Stimulated activated effector memory CD8-positive, alpha-beta T cell treated with anti-CD3 and anti-CD28 coated beads, Interleukin-12 subunit alpha, Interleukin-12 subunit beta, amount 100 ng/mL, for 72 hours (primary cell): ENCODE data around the gene SESTD1.
"Not testable (repeated sequence)": the region's sequence is repeated elsewhere in the genome, so short reads cannot be mapped to it uniquely, and the experiment has no call there.

Experiments used
- ATAC-seq: fragments of 150-1000 bp; cut with Tn5 transposase; 2 replicates; pipeline ENCODE4 v1.10.0; 2021
- DNase-seq, 2 donors: peaks; one replicate each; pipeline ENCODE4 v3.0.0; 2021 to 2022; ENCODE audit warnings: low spot score in 2 of 2
- H3K27ac Mint-ChIP-seq: one replicate; pipeline ENCODE4 v1.8.0; 2022; ENCODE audit warnings: mild to moderate bottlenecking, mixed read lengths
- H3K36me3 Mint-ChIP-seq: one replicate; pipeline ENCODE4 v1.8.0; 2022; ENCODE audit warnings: mild to moderate bottlenecking, mixed read lengths
- H3K4me1 Mint-ChIP-seq: one replicate; pipeline ENCODE4 v1.8.0; 2022; ENCODE audit warnings: mixed read lengths
- H3K4me3 Mint-ChIP-seq: one replicate; pipeline ENCODE4 v1.8.0; 2022; ENCODE audit warnings: mild to moderate bottlenecking, mixed read lengths
- H3K9me3 Mint-ChIP-seq: one replicate; pipeline ENCODE4 v1.8.0; 2022; ENCODE audit warnings: mixed read lengths

SESTD1 gene

DNA sequence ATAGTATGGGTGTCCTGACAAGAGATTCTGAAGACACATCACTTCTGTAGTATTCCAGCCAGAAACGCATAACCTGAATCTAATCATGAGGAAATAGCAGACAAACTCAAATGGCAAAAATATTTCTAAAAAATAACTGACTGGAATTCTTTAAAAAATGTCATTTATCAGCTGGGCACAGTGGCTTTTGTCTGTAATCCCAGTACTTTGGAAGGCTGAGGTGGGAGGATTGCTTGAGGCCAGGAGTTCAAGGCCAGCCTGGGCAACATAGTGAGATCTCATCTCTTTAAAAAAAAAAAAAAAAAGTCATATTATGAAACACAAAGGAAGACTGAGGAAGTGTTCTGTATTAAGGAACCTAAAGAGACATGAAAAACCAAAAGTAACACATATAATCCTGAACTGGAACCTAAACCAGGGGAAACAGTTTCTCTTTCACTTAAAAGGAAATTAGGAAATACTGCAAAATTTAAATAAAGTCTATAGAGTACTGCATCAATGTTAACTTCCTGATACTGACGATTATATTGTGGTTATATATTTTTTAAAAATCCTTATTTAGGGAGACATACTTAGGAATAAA is 29.9 kb downstream of the SESTD1 start:
- Mint-ChIP-seq H3K27ac (no peak overlapping the region), H3K9me3 (no peaks in the 10 kb centered on the region), H3K4me3 (no peak overlapping the region), H3K4me1 (no peaks in the 10 kb centered on the region), H3K36me3 (no peaks in the 10 kb centered on the region)
- ATAC-seq (no peak), DNase-seq (no peak)

DNA sequence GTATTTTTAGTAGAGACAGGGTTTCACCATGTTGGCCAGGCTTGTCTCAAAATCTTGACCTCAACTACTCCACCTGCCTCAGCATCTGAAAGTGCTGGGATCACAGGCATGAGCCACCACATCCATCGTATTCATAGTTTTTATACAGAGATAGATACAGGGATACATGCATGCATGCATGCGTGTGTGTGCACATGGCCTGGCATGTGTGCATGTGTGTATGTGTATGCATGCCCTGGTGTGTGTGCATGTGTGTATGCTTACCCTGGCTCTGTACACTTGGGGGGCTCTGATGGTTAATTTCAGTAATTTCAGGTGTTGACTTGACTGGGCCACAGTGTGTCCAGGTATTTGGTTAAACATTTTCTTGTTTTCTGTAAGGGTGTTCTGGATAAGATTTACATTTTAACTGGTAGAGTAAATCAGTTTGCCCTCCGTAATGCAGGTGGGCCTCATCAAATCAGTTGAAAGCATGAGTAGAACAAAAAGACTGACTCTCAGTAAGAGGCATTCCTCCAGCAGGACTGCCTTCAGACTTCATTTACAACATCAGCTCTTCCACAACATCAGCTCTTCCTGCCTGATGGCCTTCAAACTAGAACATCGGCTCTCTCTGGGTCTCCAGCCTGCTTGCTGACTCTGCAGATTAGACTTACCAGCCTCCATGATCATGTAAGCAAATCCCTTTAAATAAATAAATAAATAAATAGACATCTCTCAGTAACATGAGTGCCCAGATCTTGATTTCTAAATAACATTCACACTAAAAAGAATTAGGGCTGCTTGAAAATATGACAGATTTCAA is 30.8 kb downstream of the SESTD1 start:
- no peaks in the 10 kb centered on the region for H3K9me3 Mint-ChIP-seq
- H3K4me3 Mint-ChIP-seq = no peak overlapping the region
- no peaks in the 10 kb centered on the region for H3K36me3 Mint-ChIP-seq
- ATAC-seq (no peak), DNase-seq (no peak)
- no peaks in the 10 kb centered on the region for H3K4me1 Mint-ChIP-seq
- H3K27ac Mint-ChIP-seq = no peak overlapping the region

DNA sequence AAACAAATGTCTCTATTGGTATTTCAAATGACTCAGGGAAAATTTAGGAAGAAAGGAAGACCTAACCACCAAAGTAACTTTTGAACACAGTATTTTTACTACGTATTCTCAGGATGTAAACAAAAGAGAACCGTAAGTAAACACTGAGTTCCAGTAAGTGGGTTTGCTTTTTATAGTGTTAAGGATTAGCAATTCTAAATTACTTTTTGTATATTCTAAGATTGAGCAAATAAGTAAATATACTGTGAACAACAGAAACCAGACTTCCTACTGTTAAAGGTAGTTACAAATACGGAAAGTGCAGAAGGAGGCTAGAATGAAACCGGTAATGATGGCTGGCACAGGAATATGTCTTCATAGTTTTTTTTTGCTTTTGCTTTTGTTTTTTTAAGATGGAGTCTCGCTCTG is 31.5 kb downstream of the SESTD1 start:
- H3K9me3 Mint-ChIP-seq = no peaks in the 10 kb centered on the region
- no peak overlapping the region for H3K4me3 Mint-ChIP-seq
- no peak overlapping the region for H3K27ac Mint-ChIP-seq
- H3K4me1 Mint-ChIP-seq = no peaks in the 10 kb centered on the region
- no peak for DNase-seq
- H3K36me3 Mint-ChIP-seq = no peaks in the 10 kb centered on the region
- ATAC-seq = no peak

DNA sequence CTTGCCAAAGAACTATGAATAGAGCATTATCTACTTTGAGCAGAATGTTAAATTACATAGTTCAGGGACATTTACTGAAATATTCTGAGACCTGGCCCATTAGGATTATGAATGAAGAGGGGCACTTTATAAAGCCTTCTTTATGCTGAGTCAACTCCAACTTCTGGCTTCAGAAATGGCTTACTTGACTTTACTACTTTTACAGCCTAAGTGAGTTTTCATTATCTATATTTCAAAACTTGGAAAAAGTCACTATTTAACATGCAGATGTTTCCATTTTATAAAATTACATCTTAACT is 37.7 kb downstream of the SESTD1 start:
- Mint-ChIP-seq H3K9me3 (no peaks in the 10 kb centered on the region), H3K4me1 (no peaks in the 10 kb centered on the region), H3K27ac (no peak overlapping the region), H3K36me3 (no peaks in the 10 kb centered on the region), H3K4me3 (no peak overlapping the region)
- ATAC-seq (no peak), DNase-seq (no peak)

DNA sequence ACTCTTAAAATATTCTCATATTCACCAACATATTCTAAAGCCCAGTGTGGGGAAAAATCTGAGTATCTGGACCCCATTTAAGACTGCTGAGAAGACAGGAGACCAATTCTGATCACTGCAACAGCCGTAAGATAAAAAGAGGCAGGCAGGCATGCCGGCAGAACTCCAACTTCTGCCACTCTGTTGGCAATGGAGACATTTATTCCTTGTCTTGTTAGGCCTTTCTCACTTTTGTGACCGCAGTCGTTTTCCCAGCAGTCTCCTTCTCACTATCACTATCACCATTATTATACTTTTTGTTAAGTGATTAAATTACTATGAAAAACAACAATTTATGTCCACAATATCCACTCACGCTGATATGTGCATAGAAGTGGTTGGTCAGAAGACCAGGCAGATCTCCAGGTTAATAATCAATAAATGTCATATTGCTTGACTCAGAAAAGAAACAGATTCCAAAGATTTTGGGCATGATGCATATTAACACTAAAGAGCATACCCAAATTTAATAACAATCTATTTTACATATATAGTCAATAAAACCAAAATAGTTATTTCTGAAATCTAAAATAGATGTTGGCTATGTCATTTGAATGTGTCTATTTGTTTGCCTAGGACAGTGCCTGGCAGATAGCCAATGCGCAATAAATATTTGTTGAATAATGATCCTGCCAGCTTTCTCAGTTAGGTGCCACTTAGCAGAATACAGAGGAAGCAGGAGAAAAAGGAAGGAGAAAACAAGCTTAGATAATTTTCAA is 38.2 kb downstream of the SESTD1 start:
- Mint-ChIP-seq H3K27ac (no peak overlapping the region), H3K9me3 (no peaks in the 10 kb centered on the region), H3K4me1 (no peaks in the 10 kb centered on the region), H3K36me3 (no peaks in the 10 kb centered on the region), H3K4me3 (no peak overlapping the region)
- no peak for ATAC-seq
- DNase-seq = no peak

DNA sequence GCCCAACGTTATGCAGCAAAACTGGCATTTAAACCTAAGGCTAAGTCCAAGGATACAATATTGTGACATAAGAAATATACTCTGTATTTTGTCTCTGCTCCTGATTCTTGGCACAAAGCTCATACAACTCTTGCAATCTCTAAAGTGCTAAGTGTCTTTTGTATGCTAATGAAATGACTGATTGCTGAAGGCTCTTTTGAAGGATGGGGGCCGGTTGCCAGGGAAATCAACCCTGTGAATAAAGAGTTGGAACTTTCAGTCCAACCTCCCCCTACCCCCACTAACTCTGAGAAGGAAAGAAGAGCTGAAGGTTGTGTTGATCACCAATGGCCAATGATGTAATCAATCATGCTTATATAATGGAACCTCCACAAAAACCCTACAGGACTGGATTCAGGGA is 40.3 kb downstream of the SESTD1 start:
- no peaks in the 10 kb centered on the region for H3K9me3 Mint-ChIP-seq
- H3K36me3 Mint-ChIP-seq = no peaks in the 10 kb centered on the region
- no peak for DNase-seq
- ATAC-seq = no peak
- no peaks in the 10 kb centered on the region for H3K4me1 Mint-ChIP-seq
- no peak overlapping the region for H3K27ac Mint-ChIP-seq
- no peak overlapping the region for H3K4me3 Mint-ChIP-seq

DNA sequence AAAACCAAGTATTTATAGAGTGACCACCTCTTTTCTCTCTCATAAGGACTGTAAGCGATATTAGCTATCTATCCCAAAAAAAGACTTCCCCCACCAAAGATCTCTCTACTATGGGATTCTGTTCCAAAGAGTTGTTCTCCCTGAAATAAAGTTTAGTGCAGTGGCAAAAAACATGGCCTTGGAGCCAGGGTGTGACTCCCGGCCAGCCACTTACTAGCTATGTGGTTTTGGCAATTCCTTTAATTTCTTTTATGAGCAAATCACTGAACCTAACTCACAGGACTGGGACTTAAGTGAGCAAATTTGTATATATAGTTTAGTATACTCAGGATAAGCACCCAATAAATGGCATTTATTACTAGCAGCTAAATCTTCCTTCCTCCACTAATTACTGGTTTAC is 42.6 kb downstream of the SESTD1 start:
- no peak overlapping the region for H3K27ac Mint-ChIP-seq
- no peak for DNase-seq
- no peaks in the 10 kb centered on the region for H3K4me1 Mint-ChIP-seq
- no peaks in the 10 kb centered on the region for H3K36me3 Mint-ChIP-seq
- H3K9me3 Mint-ChIP-seq = no peaks in the 10 kb centered on the region
- H3K4me3 Mint-ChIP-seq = no peak overlapping the region
- ATAC-seq = no peak

DNA sequence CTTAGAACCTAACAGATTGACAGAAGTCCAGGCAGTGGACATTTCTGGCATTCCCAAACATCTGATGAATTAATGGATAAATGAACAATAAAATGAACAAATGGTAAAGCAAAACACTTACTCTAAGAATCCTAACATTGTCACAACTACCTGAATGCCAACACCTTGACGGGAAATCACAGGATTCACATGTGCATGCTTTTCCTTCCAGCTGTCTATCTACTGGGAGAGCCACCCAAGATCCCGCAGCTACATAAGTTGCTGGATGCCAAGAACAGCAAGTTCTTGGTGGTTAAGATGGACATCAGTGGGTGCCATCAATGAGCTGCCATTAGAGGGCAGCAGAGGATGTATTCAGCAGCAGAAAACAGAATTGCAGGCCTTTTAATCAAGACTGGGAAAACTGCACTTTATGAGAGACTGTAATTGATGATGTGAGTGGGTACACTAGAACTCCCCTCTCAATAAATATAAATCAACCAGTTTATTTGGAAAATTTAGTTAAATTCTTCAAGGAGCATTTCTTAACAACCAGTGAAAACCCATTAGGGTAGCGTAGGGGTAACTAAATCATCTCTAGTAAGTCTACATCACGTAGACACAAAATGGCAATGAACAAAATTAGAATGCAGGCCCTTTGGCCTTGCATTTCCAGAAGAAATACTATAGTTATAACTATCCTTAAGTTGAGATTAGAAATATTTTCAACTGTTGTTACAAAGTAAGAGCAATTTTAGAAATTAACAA is 45.6 kb downstream of the SESTD1 start:
- Mint-ChIP-seq H3K4me1 (no peaks in the 10 kb centered on the region), H3K27ac (no peak overlapping the region), H3K36me3 (no peaks in the 10 kb centered on the region), H3K9me3 (no peaks in the 10 kb centered on the region), H3K4me3 (no peak overlapping the region)
- no peak for ATAC-seq
- no peak for DNase-seq

DNA sequence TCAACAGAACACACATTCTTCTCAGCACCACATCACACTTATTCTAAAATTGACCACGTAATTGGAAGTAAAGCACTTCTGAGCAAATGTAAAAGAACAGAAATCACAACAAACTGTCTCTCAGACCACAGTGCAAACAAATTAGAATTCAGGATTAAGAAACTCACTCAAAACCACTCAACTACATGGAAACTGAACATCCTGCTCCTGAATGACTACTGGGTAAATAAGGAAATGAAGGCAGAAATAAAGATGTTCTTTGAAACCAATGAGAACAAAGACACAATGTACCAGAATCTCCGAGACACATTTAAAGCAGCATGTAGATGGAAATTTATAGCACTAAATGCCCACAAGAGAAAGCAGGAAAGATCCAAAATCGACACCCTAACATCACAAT is 50.0 kb downstream of the SESTD1 start:
- H3K4me3 Mint-ChIP-seq, H3K4me1 Mint-ChIP-seq, H3K36me3 Mint-ChIP-seq, DNase-seq, H3K27ac Mint-ChIP-seq, ATAC-seq: not testable (repeated sequence)
- peaks cover 10% of the 10 kb centered on the region for H3K9me3 Mint-ChIP-seq

DNA sequence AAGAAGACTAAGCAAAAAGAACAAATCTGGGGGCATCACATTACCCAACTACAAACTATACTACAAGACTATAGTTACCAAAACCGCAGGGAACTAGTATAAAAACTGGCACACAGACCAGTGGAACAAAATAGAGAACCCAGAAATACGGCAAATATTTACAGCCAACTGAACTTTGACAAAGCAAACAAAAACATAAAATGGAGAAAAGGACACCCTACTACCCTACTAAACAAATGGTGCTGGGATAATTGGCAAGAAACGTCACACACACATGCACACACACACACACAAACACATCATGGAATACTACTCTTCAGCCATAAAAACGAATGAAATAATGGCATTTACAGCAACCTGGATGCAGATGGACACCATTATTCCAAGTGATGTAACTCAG is 53.3 kb downstream of the SESTD1 start:
- peaks cover 17% of the 10 kb centered on the region for H3K9me3 Mint-ChIP-seq
- H3K4me3 Mint-ChIP-seq = no peak overlapping the region

DNA sequence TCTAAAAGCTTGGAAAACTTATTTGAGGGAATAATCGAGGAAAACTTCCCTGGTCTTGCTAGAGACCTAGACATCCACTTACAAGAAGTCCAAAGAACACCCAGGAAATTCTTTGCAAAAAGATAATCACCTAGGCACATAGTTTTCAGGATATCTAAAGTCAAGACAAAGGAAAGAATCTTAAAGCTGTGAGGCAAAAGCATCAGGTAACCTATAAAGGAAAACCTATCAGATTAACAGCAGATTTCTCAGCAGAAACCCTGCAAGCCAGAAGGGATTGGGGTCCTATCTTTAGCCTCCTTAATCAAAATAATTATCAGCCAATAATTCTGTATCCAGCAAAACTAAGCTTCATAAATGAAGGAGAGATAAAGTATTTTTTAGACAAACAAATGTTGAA is 56.4 kb downstream of the SESTD1 start:
- not testable (repeated sequence) for H3K36me3 Mint-ChIP-seq, ATAC-seq, DNase-seq, H3K4me1 Mint-ChIP-seq, H3K27ac Mint-ChIP-seq, H3K4me3 Mint-ChIP-seq
- peaks cover 15% of the 10 kb centered on the region for H3K9me3 Mint-ChIP-seq

More for the DNA sequence above, 53.3 kb downstream of the SESTD1 start:
- ATAC-seq = no peak
- DNase-seq = no peak
- Mint-ChIP-seq H3K27ac (no peak overlapping the region), H3K36me3 (no peaks in the 10 kb centered on the region), H3K4me1 (no peaks in the 10 kb centered on the region)

DNA sequence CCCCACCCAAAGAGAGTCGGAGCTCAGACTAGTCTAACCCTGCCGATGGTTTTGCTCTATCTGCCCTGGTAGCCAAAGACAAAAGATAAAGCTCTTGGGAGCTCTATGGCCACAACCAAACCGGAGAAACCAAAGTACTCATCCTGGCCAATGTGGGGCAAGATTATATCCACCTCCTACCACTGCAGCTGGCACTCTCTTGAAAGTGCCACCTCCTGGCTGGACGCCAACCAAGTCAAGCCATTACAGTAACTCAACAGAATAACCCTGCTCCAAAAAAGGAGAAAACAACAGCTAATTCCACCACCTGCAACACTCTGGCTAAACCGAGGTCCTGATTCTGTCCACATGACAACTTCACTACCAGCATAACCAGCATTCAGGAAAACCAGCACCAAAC is 57.6 kb downstream of the SESTD1 start:
- peaks cover 15% of the 10 kb centered on the region for H3K9me3 Mint-ChIP-seq

DNA sequence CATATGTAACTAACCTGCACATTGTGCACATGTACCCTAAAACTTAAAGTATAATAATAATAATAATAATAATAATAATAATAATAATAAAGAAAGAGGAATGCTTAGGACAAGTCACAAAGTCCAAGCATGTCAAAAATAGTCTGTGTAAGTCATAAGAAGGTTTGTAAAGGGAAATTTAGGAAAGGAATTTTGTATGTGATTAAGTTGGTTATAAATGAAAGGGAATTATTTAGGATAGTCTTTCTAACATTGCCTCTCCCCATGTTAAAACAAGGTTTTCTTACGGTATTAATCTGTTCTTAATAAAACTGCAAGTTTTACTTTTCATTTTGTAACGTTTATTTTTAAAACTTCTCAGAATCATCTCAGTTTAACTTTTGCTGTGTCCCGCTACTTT is 62.8 kb downstream of the SESTD1 start:
- Mint-ChIP-seq H3K27ac (no peak overlapping the region), H3K4me3 (no peak overlapping the region), H3K4me1 (no peaks in the 10 kb centered on the region), H3K9me3 (peaks cover 5% of the 10 kb centered on the region), H3K36me3 (no peaks in the 10 kb centered on the region)
- DNase-seq = no peak
- no peak for ATAC-seq

More for the DNA sequence above, 57.6 kb downstream of the SESTD1 start:
- no peak overlapping the region for H3K4me3 Mint-ChIP-seq
- no peak for ATAC-seq
- no peaks in the 10 kb centered on the region for H3K36me3 Mint-ChIP-seq
- no peak overlapping the region for H3K27ac Mint-ChIP-seq
- DNase-seq = no peak
- H3K4me1 Mint-ChIP-seq = no peaks in the 10 kb centered on the region

DNA sequence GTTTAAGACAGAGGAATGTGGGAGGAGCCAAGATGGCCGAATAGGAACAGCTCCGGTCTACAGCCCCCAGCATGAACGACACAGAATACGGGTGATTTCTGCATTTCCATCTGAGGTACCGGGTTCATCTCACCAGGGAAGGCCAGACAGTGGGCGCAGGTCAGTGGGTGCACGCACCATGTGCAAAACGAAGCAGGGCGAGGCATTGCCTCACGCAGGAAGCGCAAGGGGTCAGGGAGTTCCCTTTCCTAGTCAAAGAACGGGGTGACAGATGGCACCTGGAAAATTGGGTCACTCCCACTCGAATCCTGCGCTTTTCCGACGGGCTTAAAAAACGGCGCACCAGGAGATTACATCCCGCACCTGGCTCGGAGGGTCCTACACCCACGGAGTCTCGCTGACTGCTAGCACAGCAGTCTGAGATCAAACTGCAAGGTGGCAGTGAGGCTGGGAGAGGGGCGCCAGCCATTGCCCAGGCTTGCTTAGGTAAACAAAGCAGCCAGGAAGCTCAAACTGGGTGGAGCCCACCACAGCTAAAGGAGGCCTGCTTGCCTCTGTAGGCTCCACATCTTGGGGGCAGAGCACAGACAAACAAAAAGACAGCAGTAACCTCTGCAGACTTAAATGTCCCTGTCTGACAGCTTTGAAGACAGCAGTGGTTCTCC is 68.6 kb downstream of the SESTD1 start:
- DNase-seq, ATAC-seq, H3K9me3 Mint-ChIP-seq, H3K4me1 Mint-ChIP-seq, H3K4me3 Mint-ChIP-seq, H3K36me3 Mint-ChIP-seq, H3K27ac Mint-ChIP-seq: not testable (repeated sequence)

DNA sequence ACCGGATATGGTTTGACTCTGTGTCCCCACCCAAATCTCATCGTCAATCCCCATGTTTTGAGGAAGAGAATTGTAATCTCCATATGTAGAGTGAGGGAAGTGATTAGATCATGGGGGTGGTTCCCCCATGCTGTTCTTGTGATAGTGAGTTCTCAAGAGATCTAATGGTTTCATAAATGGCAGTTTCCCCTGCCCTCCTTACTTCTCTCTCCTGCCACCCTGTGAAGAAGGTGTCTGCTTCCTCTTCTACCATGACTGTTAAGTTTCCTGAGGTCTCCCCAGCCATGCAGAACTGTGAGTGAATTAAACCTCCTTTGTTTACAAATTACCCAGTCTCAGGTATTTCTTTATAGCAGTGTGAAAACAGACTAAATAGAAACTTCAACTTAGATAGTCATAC is 69.5 kb downstream of the SESTD1 start:
- no peak for ATAC-seq
- H3K9me3 Mint-ChIP-seq = peaks cover 9% of the 10 kb centered on the region
- H3K27ac Mint-ChIP-seq = no peak overlapping the region
- no peak for DNase-seq
- no peak overlapping the region for H3K4me3 Mint-ChIP-seq
- H3K36me3 Mint-ChIP-seq = no peaks in the 10 kb centered on the region
- no peaks in the 10 kb centered on the region for H3K4me1 Mint-ChIP-seq
